Ramos (cell line): Measurements from ENCODE around the gene ARHGAP1.

Source experiments
- in situ Hi-C: fragments of 300-500 bp; cut with MboI; formaldehyde crosslinking; loops from one replicate; pipeline ENCODE4 v1.14.3; 2022; ENCODE audit warnings: low sequenced_read_pairs; ENCODE audit not compliant: unreplicated experiment

The ARHGAP1 gene

GRCh38 chr11:46695345-46696211 is 4.8 kb downstream of the ARHGAP1 start:
- in situ Hi-C loops, result no loop called here

DNA sequence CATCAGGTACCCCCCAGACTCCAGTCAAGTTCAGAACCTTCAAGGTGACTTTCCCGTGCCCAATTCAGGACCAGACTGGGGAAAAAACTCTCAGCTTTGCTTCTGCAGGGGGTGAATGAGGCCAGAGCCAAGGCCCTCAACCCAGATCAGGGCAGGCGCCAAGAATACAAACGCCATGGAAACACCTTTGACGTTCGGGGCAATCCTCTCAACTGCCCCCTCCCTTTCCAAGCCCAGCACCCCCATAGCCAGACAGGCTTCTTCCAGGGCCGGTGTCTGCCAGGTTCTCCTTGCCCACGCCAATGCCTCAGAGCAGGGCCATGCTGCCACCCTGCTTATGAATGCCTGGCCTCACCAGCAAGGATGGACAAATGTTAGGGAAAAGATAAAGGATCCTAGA is 5.8 kb downstream of the ARHGAP1 start:
- in situ Hi-C loops, result no loop called here

DNA sequence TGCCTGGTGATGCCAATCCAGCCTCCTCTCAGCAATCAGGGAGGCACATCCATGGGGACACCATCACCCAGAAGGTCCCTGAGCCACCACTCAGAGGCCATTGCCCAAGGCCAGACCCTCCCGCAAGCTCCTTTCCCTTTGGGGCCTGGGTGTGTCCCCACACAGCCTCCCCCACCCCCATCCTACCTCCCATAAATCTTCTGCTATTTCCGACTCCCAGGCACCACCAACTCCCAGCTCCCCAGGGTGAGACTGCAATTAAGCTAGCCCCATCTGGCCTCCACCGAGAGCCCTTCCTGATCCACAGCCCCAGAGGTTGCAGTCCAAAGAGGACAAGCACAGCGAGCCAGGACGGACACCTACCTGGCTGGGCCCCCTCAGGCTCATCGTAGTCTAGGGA is 6.3 kb downstream of the ARHGAP1 start:
- in situ Hi-C loops, result no loop called here

GRCh38 chr11:46693597-46694012 is 6.8 kb downstream of the ARHGAP1 start:
- in situ Hi-C loops, result no loop called here

DNA sequence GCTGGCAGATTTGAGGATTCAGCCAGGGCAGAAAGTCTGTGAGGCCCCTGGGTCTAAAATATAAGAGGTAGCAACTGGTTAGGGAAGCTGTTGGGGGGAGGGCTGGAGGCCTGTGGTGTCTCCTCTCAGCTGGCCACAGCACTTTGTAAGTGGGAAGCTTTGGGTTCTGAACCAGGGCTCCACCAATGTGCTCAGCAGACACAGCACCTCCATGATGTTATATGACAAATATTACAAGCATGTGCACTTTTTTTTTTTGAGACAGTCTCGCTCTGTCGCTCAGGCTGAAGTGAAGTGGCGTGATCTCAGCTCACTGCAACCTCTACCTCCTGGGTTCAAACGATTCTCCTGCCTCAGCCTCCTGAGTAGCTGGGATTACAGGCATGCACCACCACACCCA is 8.0 kb downstream of the ARHGAP1 start:
- in situ Hi-C loops, result no loop called here

DNA sequence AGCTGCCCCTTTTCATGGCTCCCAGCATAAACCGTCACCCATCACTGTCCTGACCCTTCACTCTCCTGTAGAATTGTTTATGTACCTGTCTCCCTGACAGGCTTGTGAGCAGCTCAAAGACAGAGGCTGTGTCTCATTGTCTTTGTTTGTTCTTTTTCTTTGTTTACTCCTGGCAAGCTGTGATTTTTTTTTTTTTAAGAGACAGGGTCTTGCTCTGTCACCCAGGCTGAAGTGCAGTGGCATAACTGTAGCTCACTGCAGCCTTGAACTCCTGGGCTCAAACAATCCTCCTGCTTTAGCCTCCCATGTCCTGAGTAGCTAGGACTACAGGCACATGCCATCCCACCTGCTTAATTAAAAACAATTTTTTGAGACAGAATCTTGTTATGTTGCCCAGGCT is 9.7 kb downstream of the ARHGAP1 start:
- in situ Hi-C loops, result no loop called here

DNA sequence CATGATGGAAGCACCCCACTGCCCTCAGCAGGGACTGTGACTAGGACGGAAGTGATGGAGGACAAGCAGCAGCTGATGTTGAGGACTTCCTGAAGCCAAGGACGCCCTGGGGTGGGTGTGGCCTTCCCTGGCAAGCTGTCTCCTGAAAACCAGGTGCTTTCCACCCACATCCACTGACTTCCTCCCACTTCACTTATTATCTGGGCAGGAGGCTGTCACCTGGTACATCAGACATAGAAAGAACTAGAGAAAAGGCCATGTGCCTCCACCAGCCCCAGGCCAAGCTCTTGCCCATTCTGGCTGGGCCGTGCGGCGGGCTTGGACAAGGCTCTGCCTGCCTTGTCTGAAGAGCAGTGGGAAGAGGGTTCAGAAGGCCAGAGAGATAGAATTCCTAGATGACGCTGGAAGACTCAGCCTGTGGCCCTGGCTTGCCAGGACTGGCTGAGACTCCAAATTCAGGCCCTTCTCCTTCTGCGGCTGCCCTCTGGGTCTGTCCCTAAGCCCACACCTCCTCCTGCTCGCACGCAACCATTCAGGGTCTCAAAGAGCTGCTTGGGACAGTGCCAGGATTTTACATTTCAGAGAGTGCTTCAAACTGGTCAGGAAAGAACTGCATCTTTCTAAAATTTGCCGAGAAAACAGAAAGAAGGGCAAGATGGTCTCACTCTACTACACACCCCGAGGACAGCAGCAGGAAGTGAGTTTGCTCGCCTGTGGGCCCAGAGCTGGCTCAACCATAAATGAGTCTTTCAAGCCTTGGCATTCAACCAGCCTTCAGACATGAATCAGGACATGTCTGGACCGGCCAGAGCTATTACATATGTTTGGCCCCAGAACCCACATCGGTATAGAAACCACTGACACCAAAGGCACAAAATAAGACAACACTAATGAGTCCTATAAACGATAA is 13.3 kb downstream of the ARHGAP1 start:
- in situ Hi-C loops, result no loop called here

DNA sequence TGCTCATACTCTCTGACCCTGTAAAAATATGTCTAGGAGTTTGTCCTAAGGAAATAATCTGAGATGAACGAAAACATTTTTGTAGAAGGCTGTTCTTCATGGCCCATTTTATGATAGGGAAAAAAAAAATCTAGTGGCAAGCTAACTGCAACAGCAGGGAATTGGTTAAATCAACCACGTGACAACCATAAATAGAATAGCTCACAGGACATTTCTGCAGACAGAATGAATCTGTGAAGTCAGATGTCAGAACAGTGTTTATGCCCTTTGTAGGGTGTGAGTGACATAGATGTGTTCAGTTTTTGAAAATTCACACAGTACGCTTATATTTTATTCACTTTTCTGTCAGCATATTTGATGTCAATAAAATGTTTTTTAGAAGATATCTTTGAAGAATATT is 16.1 kb downstream of the ARHGAP1 start:
- in situ Hi-C loops, result no loop called here

DNA sequence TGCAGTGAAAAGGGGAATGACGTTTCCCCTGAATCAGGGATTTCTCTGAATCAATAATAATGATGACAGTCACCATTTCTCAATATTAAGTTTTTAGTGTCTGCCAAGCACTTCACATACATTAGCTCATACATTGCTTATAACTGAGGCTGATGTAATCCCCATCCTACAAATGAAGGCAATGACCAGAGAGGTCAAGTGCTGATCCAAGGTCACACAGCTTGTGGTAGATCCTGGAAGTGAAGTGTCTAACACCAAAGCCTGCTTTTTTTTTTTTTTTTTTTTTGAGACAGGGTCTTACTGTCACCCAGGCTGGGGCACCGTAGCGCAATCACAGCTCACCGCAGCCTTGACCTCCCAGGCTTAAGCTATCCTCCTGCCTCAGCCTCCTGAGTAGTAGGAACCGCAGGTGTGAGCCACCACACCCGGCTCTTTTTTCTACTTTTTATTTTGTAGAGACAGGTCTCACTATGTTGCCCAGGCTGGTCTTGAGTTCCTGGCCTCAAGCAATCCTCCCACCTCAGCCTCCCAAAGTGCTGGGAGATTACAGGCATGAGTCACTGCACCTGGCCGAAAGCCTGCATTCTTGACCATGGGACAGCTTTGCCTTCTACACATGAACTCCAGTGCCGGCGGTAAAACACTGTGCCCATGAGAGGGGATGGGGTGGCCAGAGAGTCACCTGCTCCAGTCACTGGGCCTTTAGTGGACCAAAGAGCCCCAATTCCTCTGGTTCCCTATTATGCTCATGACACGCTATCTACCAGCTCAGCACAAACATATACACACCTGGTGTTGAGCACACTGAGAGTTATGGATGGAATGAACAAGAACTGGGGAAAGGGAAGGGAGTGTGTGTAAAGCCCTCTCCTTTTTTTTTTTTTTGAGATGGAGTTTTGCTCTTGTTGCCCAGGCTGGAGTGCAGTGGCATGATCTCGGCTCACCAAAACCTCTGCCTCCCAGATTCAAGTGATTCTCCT is 17.4 kb downstream of the ARHGAP1 start:
- in situ Hi-C loops, result no loop called here

DNA sequence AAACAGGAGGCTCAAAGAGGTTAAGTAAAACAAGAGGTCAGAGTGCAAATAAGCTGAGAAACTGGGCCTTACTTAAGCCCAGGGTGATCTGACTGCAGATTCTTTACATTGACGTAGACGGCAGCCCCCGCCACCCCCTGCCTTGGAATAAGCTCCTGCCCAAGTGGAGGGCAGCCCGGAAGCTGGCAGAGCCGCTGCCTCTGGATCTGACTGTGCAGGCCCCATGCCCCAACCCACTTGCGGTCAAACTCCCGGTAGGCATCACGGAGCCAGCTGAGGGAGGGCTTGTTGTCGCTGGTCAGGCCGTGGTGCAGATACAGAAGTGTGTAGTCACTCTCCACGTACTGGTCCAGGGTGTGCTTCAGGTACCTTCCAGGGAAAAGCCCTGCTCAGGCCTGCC is 18.6 kb downstream of the ARHGAP1 start:
- in situ Hi-C loops, result no loop called here

DNA sequence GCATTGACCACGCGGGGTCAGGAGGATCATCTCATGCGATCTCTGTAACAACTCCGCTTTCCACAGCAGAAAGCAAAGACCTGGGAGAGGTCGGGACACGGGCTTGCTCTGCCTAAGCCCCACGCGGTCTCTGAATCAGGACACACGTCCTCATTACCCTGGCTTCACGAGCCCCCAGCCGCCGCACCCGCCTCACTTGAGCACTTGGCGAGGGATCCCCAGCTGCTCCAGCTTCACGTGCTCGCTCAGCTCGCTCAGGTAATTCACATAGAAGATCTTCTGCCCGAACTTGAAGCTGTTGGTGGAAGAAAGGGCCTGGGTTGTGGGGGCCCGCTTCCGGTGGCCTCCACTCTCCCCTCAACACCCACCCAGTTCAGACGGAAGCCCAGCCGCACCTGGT is 19.6 kb downstream of the ARHGAP1 start:
- in situ Hi-C loops, result no loop called here

- in situ Hi-C loops, result no loop called here
Measured at GRCh38 chr11:46680164-46680760, 20.2 kb downstream of the ARHGAP1 start.

DNA sequence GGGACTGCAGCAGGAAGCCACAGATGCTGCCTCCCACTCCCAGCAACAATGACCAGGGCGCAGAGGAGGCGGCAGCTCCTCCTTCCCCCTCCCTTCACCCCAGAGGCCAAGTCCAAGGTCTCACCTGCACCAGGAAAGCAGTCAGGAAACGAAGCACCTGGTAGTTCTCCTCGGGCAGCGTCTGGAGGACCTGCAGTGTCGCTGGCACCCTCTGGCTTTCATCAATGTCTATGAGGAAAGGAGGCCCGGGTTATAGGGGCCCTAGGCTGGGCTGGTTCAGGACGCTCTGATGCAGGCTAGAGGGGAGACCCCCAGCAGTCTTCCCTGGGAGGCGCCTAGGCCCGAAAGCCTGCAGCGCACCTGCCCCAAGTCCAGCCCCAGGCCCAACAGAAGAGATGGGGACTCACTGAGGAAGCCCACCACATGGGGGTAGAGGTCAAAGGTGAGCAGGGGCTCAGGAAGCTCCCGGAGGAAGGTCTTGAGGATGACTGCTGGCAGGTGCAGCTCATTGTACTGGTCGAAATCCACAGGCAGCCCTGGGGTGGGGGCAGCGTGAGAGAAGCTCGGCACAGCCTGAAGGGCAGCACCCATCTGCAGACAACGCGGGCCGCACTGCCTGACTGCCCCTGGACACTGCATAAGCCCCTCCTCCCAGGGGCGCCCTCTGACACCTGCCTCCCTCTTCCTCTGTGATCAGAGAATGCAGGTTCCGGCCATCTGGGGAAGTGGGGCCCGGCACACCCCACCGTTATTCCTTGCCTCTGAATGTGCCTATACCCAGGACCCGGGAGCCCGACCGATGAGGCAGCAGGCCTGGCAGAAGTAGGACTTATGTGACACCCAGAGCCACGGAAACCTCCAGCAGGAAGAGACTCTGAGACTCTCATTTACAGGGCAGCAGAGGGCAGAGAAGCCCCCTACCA is 20.9 kb downstream of the ARHGAP1 start:
- in situ Hi-C loops, result no loop called here

GRCh38 chr11:46678741-46679130 is 21.7 kb downstream of the ARHGAP1 start:
- in situ Hi-C loops, result no loop called here

- in situ Hi-C loops, result no loop called here
Measured at GRCh38 chr11:46677991-46678740, 22.3 kb downstream of the ARHGAP1 start.

DNA sequence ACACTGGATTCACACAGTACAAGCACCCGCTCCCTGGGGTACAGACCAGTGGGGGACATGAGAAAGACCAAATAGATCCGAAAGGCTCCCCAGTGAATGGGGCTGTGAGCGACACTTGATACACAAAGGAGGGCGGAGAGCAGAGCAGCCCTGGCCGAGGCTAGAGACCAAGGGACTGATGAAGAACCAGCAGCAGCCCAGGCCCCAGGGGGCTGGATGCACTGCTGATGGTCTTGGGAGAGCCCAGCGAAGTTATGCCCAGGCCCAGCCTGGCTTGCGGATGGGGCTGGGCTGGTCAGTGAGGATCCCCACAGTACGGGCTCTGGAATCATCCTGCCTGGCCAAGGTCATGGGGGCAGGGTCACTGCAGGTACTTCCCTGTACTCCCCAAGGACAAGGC is 23.2 kb downstream of the ARHGAP1 start:
- in situ Hi-C loops, result no loop called here

DNA sequence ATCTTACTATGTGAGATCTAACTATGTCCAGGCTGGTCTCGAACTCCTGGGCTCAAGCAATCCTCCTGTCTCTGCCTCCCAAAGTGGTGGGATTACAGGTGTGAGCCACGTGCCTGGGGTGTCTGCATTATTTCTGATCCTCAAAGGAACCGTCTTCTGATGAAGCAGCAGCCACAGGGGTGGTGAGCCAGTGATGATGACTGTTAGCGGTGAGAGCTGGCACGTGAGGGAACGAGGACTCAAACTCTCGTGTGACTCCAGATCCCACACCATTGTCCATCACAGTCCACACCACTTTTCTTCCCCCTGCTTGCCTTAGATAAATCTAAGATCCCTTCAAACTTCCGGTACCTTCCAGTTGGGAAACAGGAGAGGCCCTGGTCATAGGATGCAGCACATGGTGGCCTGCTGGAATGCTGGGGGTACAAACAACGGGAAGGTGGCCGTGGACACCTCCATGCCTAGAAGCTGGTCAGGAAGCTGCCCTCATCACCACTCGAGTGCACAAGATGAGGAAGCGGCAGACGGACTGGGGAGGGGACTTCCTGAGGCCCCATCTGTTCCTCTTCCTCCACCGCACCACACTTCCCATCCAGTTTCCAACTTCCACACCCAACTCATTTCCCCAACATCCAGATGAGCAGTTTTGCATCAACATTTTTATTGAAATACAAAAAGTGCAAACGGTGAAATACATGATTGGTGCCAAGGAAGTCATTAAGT is 23.8 kb downstream of the ARHGAP1 start:
- in situ Hi-C loops, result no loop called here
